ENCODE results near the gene CRMP1. TPM values are rescaled to one million over a fixed set of nuclear protein-coding genes. Genes with fewer than 3 reads are reported as not detected.

The CRMP1 gene
- total RNA-seq, 1 experiment from 2014 or later, result 134 TPM

- TF ChIP-seq ZNF281 (CRISPR knock-in tag; IDR thresholded peaks at IDR 0.05) (no peak), FOXP1 (CRISPR knock-in tag; IDR thresholded peaks at IDR 0.05; ENCODE audit: borderline replicate concordance) (no peak), ATF1 (CRISPR knock-in tag; IDR thresholded peaks at IDR 0.05) (no peak), GABPB1 (CRISPR knock-in tag; IDR thresholded peaks at IDR 0.05) (no peak), CREM (CRISPR knock-in tag; IDR thresholded peaks at IDR 0.05) (no peak), ETV6 (CRISPR knock-in tag; IDR thresholded peaks at IDR 0.05) (no peak)
Measured at GRCh38 chr4:5924461-5925125, 31.7 kb upstream of the CRMP1 start (continued).

- TF ChIP-seq EMX1 (CRISPR knock-in tag; IDR thresholded peaks at IDR 0.05) (no peak), ZNF425 (CRISPR knock-in tag; conservative IDR thresholded peaks at IDR 0.05) (no peak), PREB (CRISPR knock-in tag; IDR thresholded peaks at IDR 0.05; ENCODE audit: borderline replicate concordance) (no peak), HMGXB4 (CRISPR knock-in tag; IDR thresholded peaks at IDR 0.05) (no peak), NR2C2 (CRISPR knock-in tag; IDR thresholded peaks at IDR 0.05) (no peak), ZBTB43 (CRISPR knock-in tag; IDR thresholded peaks at IDR 0.05) (no peak), FOXJ3 (CRISPR knock-in tag; IDR thresholded peaks at IDR 0.05; ENCODE audit: borderline replicate concordance) (no peak), ZNF263 (CRISPR knock-in tag; IDR thresholded peaks at IDR 0.05; ENCODE audit: low read depth) (no peak), JAZF1 (CRISPR knock-in tag; IDR thresholded peaks at IDR 0.05) (no peak), CBFB (CRISPR knock-in tag; IDR thresholded peaks at IDR 0.05; ENCODE audit: low read depth) (no peak), SP1 (CRISPR knock-in tag; conservative IDR thresholded peaks at IDR 0.05) (no peak), TCF7 (CRISPR knock-in tag; IDR thresholded peaks at IDR 0.05; ENCODE audit: low read depth) (no peak)
- DNase-seq (ENCODE audit: low spot score) (no peak), ATAC-seq (no peak)
- POLR2A ChIA-PET, result no interaction called here
- peaks cover 8% of the 10 kb centered on the region; the same call in 1 of the 2 replicates for H3K27me3 Mint-ChIP-seq (ENCODE audit: low read depth)
- CTCF ChIA-PET, result no interaction called here
- H3K27ac Mint-ChIP-seq, result no peak overlapping the region
- H3K36me3 Mint-ChIP-seq, result no peaks in the 10 kb centered on the region
- peaks cover 33% of the 10 kb centered on the region for H3K4me1 Mint-ChIP-seq
- no peaks in the 10 kb centered on the region for H3K9me3 Mint-ChIP-seq
- no peak overlapping the region for H3K4me3 Mint-ChIP-seq
Measured at GRCh38 chr4:5923376-5923775, 30.5 kb upstream of the CRMP1 start.

Data from WTC11 (cell line).